Measurements from ENCODE around the gene SKOR2. TPM values are rescaled to one million over a fixed set of nuclear protein-coding genes. Genes with fewer than 3 reads are reported as not detected.

The SKOR2 gene
- total RNA-seq, 3 donors from 2014 or later (not counting 1 experiment from before 2014, with no cell fraction given) = not detected

GRCh38 chr18:47263430-47264307 is 12.2 kb upstream of the SKOR2 start:
- H3K9me3 ChIP-seq (ENCODE audit: control insufficient read depth, insufficient read depth, low read length) = peaks cover 11% of the 10 kb centered on the region
- no peak overlapping the region for H3K4me3 Mint-ChIP-seq
- intact Hi-C loops (cut with micrococcal nuclease) = no loop called here
- ATAC-seq (no peak), DNase-seq (no peak)
- 8% methylated on average over 66 of the region's 69 CpGs for WGBS (ENCODE audit: insufficient coverage)
- no peak overlapping the region for H3K27ac Mint-ChIP-seq
- H3K4me3 ChIP-seq (ENCODE audit: low read length) = no peak overlapping the region
- peaks cover 0 to 2% of the 10 kb centered on the region in 2 donors for H3K9me3 Mint-ChIP-seq
- H3K4me1 ChIP-seq (ENCODE audit: control insufficient read depth, insufficient read depth, low read length) = no peaks in the 10 kb centered on the region
- peaks cover 44 to 54% of the 10 kb centered on the region in 2 donors for H3K27me3 Mint-ChIP-seq (ENCODE audit: low read depth in 2 of 2)
- no peaks in the 10 kb centered on the region for H3K36me3 Mint-ChIP-seq
- no peak overlapping the region for H3K27ac ChIP-seq (ENCODE audit: low read length)
- H3K4me1 Mint-ChIP-seq = no peaks in the 10 kb centered on the region
- no peaks in the 10 kb centered on the region for H3K36me3 ChIP-seq (ENCODE audit: control insufficient read depth, insufficient read depth, low read length)
- peaks cover 37% of the 10 kb centered on the region for H3K27me3 ChIP-seq (ENCODE audit: control insufficient read depth, insufficient read depth, low read length)
- TF ChIP-seq, protein P1, sequence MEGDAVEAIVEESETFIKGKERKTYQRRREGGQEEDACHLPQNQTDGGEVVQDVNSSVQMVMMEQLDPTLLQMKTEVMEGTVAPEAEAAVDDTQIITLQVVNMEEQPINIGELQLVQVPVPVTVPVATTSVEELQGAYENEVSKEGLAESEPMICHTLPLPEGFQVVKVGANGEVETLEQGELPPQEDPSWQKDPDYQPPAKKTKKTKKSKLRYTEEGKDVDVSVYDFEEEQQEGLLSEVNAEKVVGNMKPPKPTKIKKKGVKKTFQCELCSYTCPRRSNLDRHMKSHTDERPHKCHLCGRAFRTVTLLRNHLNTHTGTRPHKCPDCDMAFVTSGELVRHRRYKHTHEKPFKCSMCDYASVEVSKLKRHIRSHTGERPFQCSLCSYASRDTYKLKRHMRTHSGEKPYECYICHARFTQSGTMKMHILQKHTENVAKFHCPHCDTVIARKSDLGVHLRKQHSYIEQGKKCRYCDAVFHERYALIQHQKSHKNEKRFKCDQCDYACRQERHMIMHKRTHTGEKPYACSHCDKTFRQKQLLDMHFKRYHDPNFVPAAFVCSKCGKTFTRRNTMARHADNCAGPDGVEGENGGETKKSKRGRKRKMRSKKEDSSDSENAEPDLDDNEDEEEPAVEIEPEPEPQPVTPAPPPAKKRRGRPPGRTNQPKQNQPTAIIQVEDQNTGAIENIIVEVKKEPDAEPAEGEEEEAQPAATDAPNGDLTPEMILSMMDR (IDR thresholded peaks at IDR 0.05) = no peak

DNA sequence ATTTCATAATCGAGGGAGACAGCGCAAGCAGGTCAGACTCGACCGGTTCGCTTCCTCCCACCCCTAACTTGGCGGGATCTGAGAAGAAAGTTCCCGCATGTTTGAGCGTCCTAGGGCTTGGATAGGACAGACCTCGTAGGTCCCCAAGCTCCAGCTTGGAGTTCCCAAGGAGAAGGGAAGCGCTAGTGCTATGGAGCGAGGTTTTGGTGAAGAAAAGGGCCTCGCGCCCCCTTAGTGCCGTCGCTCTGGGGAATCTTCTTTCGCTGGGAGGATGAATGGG is 11.6 kb upstream of the SKOR2 start:
- no peak overlapping the region for H3K4me3 ChIP-seq (ENCODE audit: low read length)
- TF ChIP-seq, protein P1 (IDR thresholded peaks at IDR 0.05) = no peak
- peaks cover 44 to 56% of the 10 kb centered on the region in 2 donors for H3K27me3 Mint-ChIP-seq (ENCODE audit: low read depth in 2 of 2)
- H3K27ac ChIP-seq (ENCODE audit: low read length) = no peak overlapping the region
- no peak overlapping the region for H3K4me3 Mint-ChIP-seq
- no peaks in the 10 kb centered on the region for H3K36me3 ChIP-seq (ENCODE audit: control insufficient read depth, insufficient read depth, low read length)
- H3K27me3 ChIP-seq (ENCODE audit: control insufficient read depth, insufficient read depth, low read length) = peaks cover 37% of the 10 kb centered on the region
- peaks cover 11% of the 10 kb centered on the region for H3K9me3 ChIP-seq (ENCODE audit: control insufficient read depth, insufficient read depth, low read length)
- no peaks in the 10 kb centered on the region for H3K36me3 Mint-ChIP-seq
- DNase-seq = no peak
- no peaks in the 10 kb centered on the region for H3K4me1 Mint-ChIP-seq
- peaks cover 0 to 2% of the 10 kb centered on the region in 2 donors for H3K9me3 Mint-ChIP-seq
- H3K4me1 ChIP-seq (ENCODE audit: control insufficient read depth, insufficient read depth, low read length) = no peaks in the 10 kb centered on the region
- 11% methylated on average over 16 of the region's 16 CpGs for WGBS (ENCODE audit: insufficient coverage)
- ATAC-seq = no peak
- intact Hi-C loops (cut with micrococcal nuclease) = no loop called here
- no peak overlapping the region for H3K27ac Mint-ChIP-seq

DNA sequence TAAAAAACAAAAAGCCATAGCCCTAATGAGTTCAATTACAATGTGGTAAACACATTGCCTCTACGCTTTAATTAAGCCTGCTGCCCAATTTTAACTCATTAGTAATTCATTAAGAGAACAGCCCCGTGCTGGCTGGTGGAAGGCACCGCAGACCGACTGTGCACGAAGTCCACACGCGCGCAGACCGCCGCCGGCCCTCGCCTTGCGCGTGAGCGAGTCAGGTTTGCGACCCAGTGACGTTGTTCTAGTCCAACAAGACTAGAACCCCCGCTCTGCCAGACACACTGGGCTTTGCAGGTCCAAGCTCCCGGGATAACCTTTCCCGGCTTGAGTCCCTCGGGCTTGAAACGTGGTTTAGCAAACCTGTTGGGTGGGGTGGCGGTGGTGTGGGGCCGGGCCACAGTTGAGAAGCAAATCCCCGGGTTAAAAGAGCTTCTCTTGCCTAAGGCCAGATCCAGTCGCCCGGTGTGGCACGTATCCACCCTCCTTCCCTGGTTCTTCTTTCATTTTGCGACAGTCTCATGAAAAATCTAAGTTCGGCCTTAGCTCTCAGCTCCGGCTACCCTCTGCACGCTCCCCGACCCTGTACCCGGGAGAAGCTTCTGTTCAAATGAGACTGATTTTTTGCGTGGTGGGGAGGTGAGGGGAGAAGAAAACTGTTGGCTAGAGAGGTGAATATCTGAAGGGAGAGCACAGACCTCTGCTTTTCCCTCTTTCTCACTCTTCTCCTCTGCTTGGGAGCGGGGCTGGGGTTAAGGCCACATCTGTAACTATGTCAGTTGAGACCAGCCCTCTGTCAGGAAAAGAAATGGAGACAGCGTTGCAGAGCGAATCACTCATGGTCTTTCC is 11.1 kb upstream of the SKOR2 start:
- Mint-ChIP-seq H3K27ac (no peak overlapping the region), H3K4me1 (no peaks in the 10 kb centered on the region), H3K4me3 (no peak overlapping the region), H3K27me3 (ENCODE audit: low read depth in 2 of 2) (peaks cover 44 to 56% of the 10 kb centered on the region in 2 donors), H3K36me3 (no peaks in the 10 kb centered on the region), H3K9me3 (peaks cover 0 to 2% of the 10 kb centered on the region in 2 donors)
- WGBS (ENCODE audit: insufficient coverage) = 12% methylated on average over 38 of the region's 38 CpGs
- DNase-seq = no peak
- Histone ChIP-seq H3K27ac (ENCODE audit: low read length) (no peak overlapping the region), H3K4me3 (ENCODE audit: low read length) (no peak overlapping the region), H3K36me3 (ENCODE audit: control insufficient read depth, insufficient read depth, low read length) (no peaks in the 10 kb centered on the region), H3K4me1 (ENCODE audit: control insufficient read depth, insufficient read depth, low read length) (no peaks in the 10 kb centered on the region), H3K27me3 (ENCODE audit: control insufficient read depth, insufficient read depth, low read length) (peaks cover 37% of the 10 kb centered on the region), H3K9me3 (ENCODE audit: control insufficient read depth, insufficient read depth, low read length) (peaks cover 11% of the 10 kb centered on the region)
- intact Hi-C loops (cut with micrococcal nuclease) = no loop called here
- no peak for ATAC-seq
- TF ChIP-seq, protein P1 (IDR thresholded peaks at IDR 0.05) = no peak
